GM12801 (cell line): ENCODE results near the gene SGPP1.

Experiments used
- CTCF ChIP-seq: IDR thresholded peaks from one replicate; pipeline ENCODE4 v1.5.1; 2011; ENCODE audit warnings: control low read depth; ENCODE audit not compliant: insufficient read length; ENCODE audit errors: extremely low read depth

SGPP1 gene

GRCh38 chr14:63666335-63666734 lies 61.5 kb downstream of the SGPP1 start:
- TF ChIP-seq CTCF, result no peak

- TF ChIP-seq CTCF, result no peak
Measured at GRCh38 chr14:63663428-63664341, 64.2 kb downstream of the SGPP1 start.

GRCh38 chr14:63662776-63663175 lies 65.1 kb downstream of the SGPP1 start:
- no peak for TF ChIP-seq CTCF

- TF ChIP-seq CTCF, result no peak
Measured at GRCh38 chr14:63659726-63660125, 68.1 kb downstream of the SGPP1 start.

- TF ChIP-seq CTCF, result no peak
Measured at GRCh38 chr14:63656194-63656593, 71.7 kb downstream of the SGPP1 start.

GRCh38 chr14:63654936-63655335 lies 72.9 kb downstream of the SGPP1 start:
- TF ChIP-seq CTCF, result no peak

- no peak for TF ChIP-seq CTCF
Measured at GRCh38 chr14:63654346-63654745, 73.5 kb downstream of the SGPP1 start.
